Measurements from ENCODE around the gene RDH5.
"Not testable (repeated sequence)": the region's sequence is repeated elsewhere in the genome, so short reads cannot be mapped to it uniquely, and the experiment has no call there.

RDH5 gene

GRCh38 chr12:55745361-55746173 lies 25.4 kb downstream of the RDH5 start:
- DNase-seq (ENCODE audit: low spot score): no peak

GRCh38 chr12:55746174-55746912 lies 26.1 kb downstream of the RDH5 start:
- no peak for DNase-seq (ENCODE audit: low spot score)

- no peak for DNase-seq (ENCODE audit: low spot score)
Measured at GRCh38 chr12:55746913-55747231, 26.7 kb downstream of the RDH5 start.

GRCh38 chr12:55748230-55748993 lies 28.2 kb downstream of the RDH5 start:
- no peak for DNase-seq (ENCODE audit: low spot score)

GRCh38 chr12:55755246-55755645 lies 35.1 kb downstream of the RDH5 start:
- DNase-seq (ENCODE audit: low spot score): no peak

GRCh38 chr12:55757701-55758100 lies 37.5 kb downstream of the RDH5 start:
- no peak for DNase-seq (ENCODE audit: low spot score)

GRCh38 chr12:55758575-55758974 lies 38.4 kb downstream of the RDH5 start:
- not testable (repeated sequence) for DNase-seq (ENCODE audit: low spot score)

GRCh38 chr12:55760663-55761062 lies 40.5 kb downstream of the RDH5 start:
- DNase-seq (ENCODE audit: low spot score): no peak

- DNase-seq (ENCODE audit: low spot score): no peak
Measured at GRCh38 chr12:55762646-55763045, 42.5 kb downstream of the RDH5 start.

- DNase-seq (ENCODE audit: low spot score): no peak
Measured at GRCh38 chr12:55765736-55766290, 45.6 kb downstream of the RDH5 start.

- DNase-seq (ENCODE audit: low spot score): no peak
Measured at GRCh38 chr12:55767156-55767555, 47.0 kb downstream of the RDH5 start.

- no peak for DNase-seq (ENCODE audit: low spot score)
Measured at GRCh38 chr12:55771736-55772135, 51.5 kb downstream of the RDH5 start.

Data from globus pallidus (tissue), 1 donor.